ENCODE results near the gene ALDH5A1.
A peak's percentile ranks its signal among the peaks of the same experiment; 100 is the strongest.

Gene ALDH5A1

DNA sequence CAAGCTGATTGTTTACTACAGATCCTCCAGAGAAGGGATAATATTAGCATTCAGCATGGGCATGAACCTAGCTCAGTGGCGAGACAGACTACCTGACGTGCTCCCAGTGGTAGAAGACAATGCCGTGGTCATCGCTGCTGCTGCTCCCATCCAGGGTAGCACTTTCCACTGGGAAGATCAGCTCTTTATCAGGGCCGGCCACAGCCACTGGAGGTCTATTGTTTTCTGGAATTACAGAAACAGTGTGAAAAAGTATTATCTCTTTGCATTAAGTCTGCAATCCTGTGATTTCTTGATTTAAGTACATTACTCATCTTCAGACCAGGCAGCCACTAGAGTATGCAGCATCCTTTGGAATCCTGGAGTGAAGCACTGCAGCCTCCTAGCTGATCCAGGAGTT lies 75.0 kb downstream of the ALDH5A1 start:
- no peak for DNase-seq (ENCODE audit: low spot score)

DNA sequence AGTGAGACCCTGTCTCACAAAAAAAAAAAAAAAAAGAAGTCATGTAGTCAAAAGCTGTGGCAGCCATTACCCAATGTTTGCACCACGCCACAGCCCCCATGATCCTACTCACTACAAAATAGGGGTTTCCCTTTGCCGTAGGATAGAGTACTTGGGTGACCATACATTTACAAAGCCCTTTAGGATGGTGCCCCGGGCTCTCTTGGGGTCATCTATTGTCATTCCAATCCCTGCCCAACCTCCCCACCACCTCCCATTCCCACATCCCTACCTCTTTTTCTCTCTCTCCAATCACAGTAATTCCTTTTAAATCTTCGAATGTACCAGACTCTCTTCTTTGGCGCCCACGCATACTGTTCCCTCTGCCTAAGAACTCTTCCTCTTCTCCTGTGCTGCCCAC lies 76.6 kb downstream of the ALDH5A1 start:
- no peak for DNase-seq (ENCODE audit: low spot score)

DNA sequence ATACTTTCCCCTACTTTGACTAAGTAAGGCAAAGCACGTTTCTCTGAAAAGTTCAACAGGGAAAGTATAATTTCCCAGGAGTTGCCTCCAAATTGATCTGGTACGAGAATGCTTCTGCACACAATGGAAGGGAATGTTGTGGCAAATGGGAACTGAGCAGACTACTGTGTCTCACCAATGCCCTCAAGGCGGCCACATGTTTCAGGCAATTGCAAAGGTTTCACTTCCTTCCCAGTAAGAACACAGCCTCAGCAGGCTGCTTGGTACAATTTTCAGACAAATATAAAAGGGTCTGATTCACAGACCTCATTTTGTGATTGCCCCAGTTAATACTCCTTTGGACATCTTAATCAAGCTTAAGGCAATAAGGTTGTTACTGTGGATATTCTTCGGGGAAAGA lies 80.0 kb downstream of the ALDH5A1 start:
- no peak for DNase-seq (ENCODE audit: low spot score)

DNA sequence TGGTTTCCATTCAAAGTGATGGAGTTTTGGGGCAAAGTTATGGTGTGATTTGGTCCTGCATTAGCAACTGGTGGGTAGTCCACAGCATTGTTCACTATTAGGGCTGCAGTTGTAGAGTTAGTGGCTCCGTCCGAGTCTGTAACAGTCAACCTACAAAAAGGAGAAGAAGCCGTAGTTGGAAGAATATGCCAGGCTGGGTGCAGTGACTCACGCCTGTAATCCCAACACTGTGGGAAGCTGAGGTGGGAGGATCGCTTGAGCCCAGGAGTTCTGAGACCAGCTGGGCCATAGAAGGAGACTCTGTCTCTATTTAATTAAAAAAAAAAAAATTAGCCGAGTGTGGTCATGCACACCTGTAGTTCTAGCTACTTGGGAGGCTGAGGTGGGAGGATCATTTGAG lies 81.7 kb downstream of the ALDH5A1 start:
- no peak for DNase-seq (ENCODE audit: low spot score)

DNA sequence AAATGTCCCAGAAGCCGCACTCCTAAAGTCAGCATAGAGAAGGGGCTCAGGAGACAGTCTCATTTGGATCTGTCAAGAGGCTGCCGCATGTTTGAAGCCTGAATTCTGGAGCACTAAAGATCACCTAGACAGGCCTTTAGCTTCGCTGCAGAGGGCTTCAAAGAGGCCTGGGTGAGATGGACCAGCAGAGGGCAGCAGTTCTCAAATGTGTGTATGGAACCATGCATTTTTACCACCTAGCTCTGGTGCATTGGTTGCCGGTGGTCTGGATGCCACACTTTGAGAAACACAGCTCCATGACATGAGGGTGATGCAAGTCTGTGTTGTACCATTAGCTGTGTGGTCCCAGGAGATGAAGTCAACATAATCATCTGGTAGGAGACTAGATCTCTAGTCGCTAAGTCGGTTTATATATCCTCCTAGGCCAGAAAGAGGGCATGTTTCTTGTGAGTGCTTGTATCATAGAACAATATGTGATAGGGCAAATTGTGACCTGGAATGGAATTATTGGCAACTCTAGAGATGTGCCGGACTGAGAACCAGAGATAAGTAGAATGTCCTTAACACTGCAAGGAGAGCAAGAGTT lies 86.4 kb downstream of the ALDH5A1 start:
- peak; percentile 65 for DNase-seq (ENCODE audit: low spot score)

DNA sequence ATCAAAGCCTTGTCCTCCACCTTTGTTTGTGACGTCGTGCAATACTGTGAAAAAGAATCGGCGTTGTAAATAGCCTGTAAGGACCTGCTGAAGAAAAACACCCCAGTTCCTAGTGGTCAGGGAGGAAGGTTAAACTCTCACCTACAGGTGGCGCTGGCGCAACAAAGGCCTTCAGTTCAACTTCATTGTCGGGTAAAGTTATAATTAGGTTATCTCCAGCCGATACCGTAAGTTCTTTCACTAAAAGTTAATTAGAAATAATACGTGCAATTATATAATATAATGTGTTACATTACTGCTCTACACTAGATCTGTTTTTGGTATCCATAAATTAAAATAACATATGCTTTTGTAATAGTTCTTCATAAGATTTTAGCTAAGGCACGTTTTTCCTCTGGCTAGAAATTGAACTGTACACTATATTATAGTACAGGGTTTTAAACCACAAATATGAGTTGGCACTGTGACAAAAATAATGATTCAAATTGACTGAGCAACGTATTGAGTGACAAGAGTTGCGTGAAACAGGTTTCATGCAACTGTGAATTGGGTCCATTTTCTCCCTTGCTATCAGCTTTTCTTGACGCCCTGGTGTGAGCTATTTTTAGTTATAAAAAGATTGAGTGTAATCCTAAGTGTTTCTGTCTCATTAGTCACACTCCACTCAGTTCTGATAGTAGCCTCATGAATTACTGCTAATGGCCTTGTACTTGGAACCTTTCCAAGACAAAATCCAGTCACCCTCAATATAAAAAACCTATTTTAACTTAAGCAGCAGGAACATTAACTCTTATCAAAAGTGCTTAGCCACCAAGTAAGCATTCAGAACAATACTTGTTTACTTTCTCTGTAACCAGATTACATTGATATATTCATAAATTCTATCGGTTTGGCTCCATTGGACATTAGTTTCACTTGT lies 89.0 kb downstream of the ALDH5A1 start:
- peak; percentile 75 for DNase-seq (ENCODE audit: low spot score)

DNA sequence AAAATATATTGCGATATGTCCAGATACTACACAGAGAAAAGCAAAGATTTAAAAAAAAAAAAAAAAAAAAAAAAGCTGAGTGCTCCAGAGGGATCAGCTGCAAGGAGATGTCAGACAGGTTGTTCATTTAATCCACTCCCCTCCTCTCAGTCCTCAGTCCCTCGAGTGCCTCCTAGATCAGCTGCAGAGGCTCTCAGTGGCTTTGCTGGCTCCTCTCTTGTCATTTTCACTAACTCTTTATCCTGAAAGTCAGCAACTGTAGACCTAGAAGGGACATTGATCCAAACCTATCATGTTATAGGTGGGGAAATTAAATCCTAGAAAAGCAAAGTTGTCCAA lies 89.6 kb downstream of the ALDH5A1 start:
- DNase-seq (ENCODE audit: low spot score): no peak

Data from LoVo (cell line).